HEK293T (cell line): ENCODE results near the gene EID2.

Source experiments
- CTCF ChIA-PET: fragments of 350-600 bp; formaldehyde crosslinking; extraction: SDS; loops from one replicate; lab custom pipeline; 2021; ENCODE audit warnings: antibody characterized with exemption, inconsistent platforms; lab: Yijun Ruan, JAX
- POLR2A ChIA-PET: fragments of 350-600 bp; formaldehyde crosslinking; extraction: SDS; loops from one replicate; lab custom pipeline; 2020; ENCODE audit warnings: antibody characterized with exemption, inconsistent platforms; lab: Yijun Ruan, JAX
- DNase-seq: peaks from one replicate; pipeline ENCODE4 v3.0.0; 2012; ENCODE audit warnings: mixed read lengths; ENCODE audit errors: extremely low spot score
- ARNT ChIP-seq: fragments of 450-650 bp; IDR thresholded peaks from 2 replicates; pipeline ENCODE4 v1.6.1; 2017; ENCODE audit warnings: mild to moderate bottlenecking
- BHLHE40 ChIP-seq: fragments of 450-650 bp; IDR thresholded peaks from 2 replicates; pipeline ENCODE4 v1.6.1; 2016; ENCODE audit warnings: mild to moderate bottlenecking, moderate library complexity, borderline replicate concordance
- CTBP1 ChIP-seq: fragments of 450-650 bp; IDR thresholded peaks from 2 replicates; pipeline ENCODE4 v1.6.1; 2016; ENCODE audit warnings: borderline replicate concordance
- ELF4 ChIP-seq: fragments of 450-650 bp; IDR thresholded peaks from 2 replicates; pipeline ENCODE4 v1.6.1; 2017; ENCODE audit warnings: antibody characterized with exemption
- FOXA1 ChIP-seq: fragments of 450-650 bp; IDR thresholded peaks from 2 replicates; pipeline ENCODE4 v1.6.1; 2016; ENCODE audit warnings: mild to moderate bottlenecking
- FOXK2 ChIP-seq: fragments of 450-650 bp; IDR thresholded peaks from 2 replicates; pipeline ENCODE4 v1.6.1; 2016; ENCODE audit warnings: mild to moderate bottlenecking
- FOXM1 ChIP-seq: fragments of 450-650 bp; IDR thresholded peaks from 2 replicates; pipeline ENCODE4 v1.6.1; 2017; ENCODE audit warnings: mild to moderate bottlenecking, borderline replicate concordance
- HDGF ChIP-seq: fragments of 450-650 bp; IDR thresholded peaks from 2 replicates; pipeline ENCODE4 v1.6.1; 2017; ENCODE audit warnings: antibody characterized with exemption, borderline replicate concordance
- L3MBTL2 ChIP-seq: fragments of 450-650 bp; conservative IDR thresholded peaks from 2 replicates; pipeline ENCODE4 v1.6.1; 2016; ENCODE audit warnings: mild to moderate bottlenecking
- LEF1 ChIP-seq: fragments of 450-650 bp; IDR thresholded peaks from 2 replicates; pipeline ENCODE4 v1.6.1; 2017; ENCODE audit warnings: mild to moderate bottlenecking, borderline replicate concordance
- NFRKB ChIP-seq: fragments of 450-650 bp; IDR thresholded peaks from 2 replicates; pipeline ENCODE4 v1.6.1; 2016; ENCODE audit warnings: mild to moderate bottlenecking, moderate library complexity
- PKNOX1 ChIP-seq: fragments of 450-650 bp; IDR thresholded peaks from 2 replicates; pipeline ENCODE4 v1.6.1; 2016
- SP1 ChIP-seq: fragments of 450-650 bp; IDR thresholded peaks from 2 replicates; pipeline ENCODE4 v1.6.1; 2017
- SUZ12 ChIP-seq: fragments of 450-650 bp; IDR thresholded peaks from 2 replicates; pipeline ENCODE4 v1.6.1; 2016; ENCODE audit warnings: mild to moderate bottlenecking
- TARDBP ChIP-seq: fragments of 450-650 bp; IDR thresholded peaks from 2 replicates; pipeline ENCODE4 v1.6.1; 2016
- ZNF384 ChIP-seq: fragments of 450-650 bp; IDR thresholded peaks from 2 replicates; pipeline ENCODE4 v1.6.1; 2016

The EID2 gene

GRCh38 chr19:39506598-39506943, 33.4 kb downstream of the EID2 start:
- TF ChIP-seq PKNOX1 (no peak), FOXK2 (no peak), ARNT (no peak), SP1 (no peak), BHLHE40 (no peak), NFRKB (no peak), LEF1 (no peak), SUZ12 (no peak), ELF4 (no peak), FOXM1 (no peak), ZNF384 (no peak), CTBP1 (no peak), HDGF (no peak), L3MBTL2 (no peak), FOXA1 (no peak), TARDBP (no peak)
- ChIA-PET POLR2A (interaction anchor here (1.1 to 1.5 kb wide), 3 partner anchors 26 to 71 kb away, joined by 3 to 4 read pairs (median 4); partner anchors contain the start of genes EID2B and RPS16), CTCF (no interaction called here)
- DNase-seq = no peak

GRCh38 chr19:39502640-39503417, 37.1 kb downstream of the EID2 start:
- TF ChIP-seq ARNT = peak; percentile 29; the same call in 1 of the 2 replicates
- peak; percentile 99 for TF ChIP-seq L3MBTL2
- no peak for TF ChIP-seq BHLHE40
- ChIA-PET POLR2A (interaction anchor here (1.1 to 1.7 kb wide), 3 partner anchors 30 to 67 kb away, joined by 3 to 11 read pairs (median 5); partner anchors contain the start of genes EID2B and RPS16), CTCF (interaction anchor here (0.9 to 1.3 kb wide), 2 partner anchors 9 to 29 kb away, joined by 4 read pairs; no protein-coding TSS in a partner anchor)
- peak; percentile 91 for DNase-seq

GRCh38 chr19:39501340-39501739, 38.6 kb downstream of the EID2 start:
- ChIA-PET POLR2A (interaction anchor here (1.5 kb wide), 1 partner anchor 65 kb away, joined by 8 read pairs; the partner anchor contains the start of gene RPS16), CTCF (no interaction called here)
- DNase-seq = no peak
- TF ChIP-seq HDGF = no peak
- TF ChIP-seq FOXA1 = no peak
- TF ChIP-seq LEF1 = no peak
- no peak for TF ChIP-seq L3MBTL2
- TF ChIP-seq CTBP1 = no peak
- TF ChIP-seq ARNT = no peak
- TF ChIP-seq ELF4 = no peak
- TF ChIP-seq TARDBP = no peak

GRCh38 chr19:39500543-39500942, 39.4 kb downstream of the EID2 start:
- no peak for TF ChIP-seq LEF1
- no peak for TF ChIP-seq ARNT
- no peak for TF ChIP-seq ZNF384
- TF ChIP-seq NFRKB = no peak
- TF ChIP-seq TARDBP = no peak
- no peak for TF ChIP-seq PKNOX1
- TF ChIP-seq HDGF = no peak
- no peak for TF ChIP-seq SUZ12
- TF ChIP-seq BHLHE40 = no peak
- ChIA-PET CTCF (interaction anchor here (0.9 kb wide), 1 partner anchor 60 kb away, joined by 3 read pairs; no protein-coding TSS in a partner anchor), POLR2A (interaction anchor here (1.5 kb wide), 1 partner anchor 65 kb away, joined by 8 read pairs; the partner anchor contains the start of gene RPS16)
- DNase-seq = no peak

- no peak for TF ChIP-seq CTBP1
- TF ChIP-seq ARNT = no peak
- no peak for TF ChIP-seq L3MBTL2
- TF ChIP-seq FOXM1 = no peak
- TF ChIP-seq ZNF384 = no peak
- TF ChIP-seq TARDBP = no peak
- no peak for TF ChIP-seq NFRKB
- TF ChIP-seq FOXK2 = no peak
- no peak for TF ChIP-seq HDGF
- DNase-seq = no peak
- ChIA-PET POLR2A (interaction anchor here (1.5 to 4.8 kb wide), 2 partner anchors 64 kb away, joined by 8 to 34 read pairs; partner anchors contain the start of gene RPS16), CTCF (interaction anchor here (0.9 kb wide), 1 partner anchor 59 kb away, joined by 3 read pairs; no protein-coding TSS in a partner anchor)
Measured at GRCh38 chr19:39499932-39500331, 40.0 kb downstream of the EID2 start.

- ChIA-PET CTCF (interaction anchor here (0.6 kb wide), 1 partner anchor 14 kb away, joined by 8 read pairs; no protein-coding TSS in a partner anchor), POLR2A (interaction anchor here (1.6 to 4.8 kb wide), 4 partner anchors 18 to 63 kb away, joined by 4 to 34 read pairs (median 8); partner anchors contain the start of genes RPS16 and TIMM50)
- DNase-seq = no peak
- no peak for TF ChIP-seq L3MBTL2
- no peak for TF ChIP-seq FOXM1
- no peak for TF ChIP-seq FOXK2
- TF ChIP-seq SUZ12 = no peak
- no peak for TF ChIP-seq BHLHE40
- TF ChIP-seq FOXA1 = no peak
Measured at GRCh38 chr19:39498798-39499642, 40.9 kb downstream of the EID2 start, which contains the start of gene DLL3. Gene DLL3, plus strand, starts transcription at chr19:39498947. Its CDS starts 28 bp downstream, at chr19:39498975.
